ENCODE results near the gene SLC17A3. TPM values are rescaled to one million over a fixed set of nuclear protein-coding genes. Genes with fewer than 3 reads are reported as not detected.

SLC17A3 gene
- total RNA-seq, 2 experiments from 2014 or later: 0.06 TPM; not detected in 1

GRCh38 chr6:25862199-25862598, 11.8 kb downstream of the SLC17A3 start:
- Histone ChIP-seq H3K9me3 (ENCODE audit: low read length) (no peaks in the 10 kb centered on the region), H3K79me2 (ENCODE audit: insufficient read depth, low read depth, low read length) (no peaks in the 10 kb centered on the region), H3K4me1 (ENCODE audit: insufficient read depth, low read length, poor library complexity, severe bottlenecking) (no peaks in the 10 kb centered on the region), H3K27ac (ENCODE audit: low read depth, low read length, poor library complexity, severe bottlenecking) (no peak overlapping the region), H3K4me2 (ENCODE audit: low read length) (no peak overlapping the region), H3K4me3 (ENCODE audit: low read depth, low read length, poor library complexity, severe bottlenecking) (no peak overlapping the region), H4K20me1 (ENCODE audit: insufficient read depth, low read length) (no peaks in the 10 kb centered on the region; the same call in 1 of the 2 replicates), H3K9me2 (ENCODE audit: insufficient read depth, low read length) (no peaks in the 10 kb centered on the region), H3K36me3 (ENCODE audit: insufficient read depth, low read length) (no peaks in the 10 kb centered on the region), H2AFZ (ENCODE audit: low read length) (no peak overlapping the region)
- intact Hi-C loops (cut with micrococcal nuclease; ENCODE audit: unreplicated experiment): no loop called here
- POLR2A ChIA-PET: interaction anchor here (1.0 kb wide), 1 partner anchor 41 kb away, joined by 3 read pairs; no protein-coding TSS in a partner anchor
- BruUV-seq (replicated peaks): no TSS peak
- CTCF ChIA-PET (ENCODE audit: unreplicated experiment): no interaction called here
- no peak for TF ChIP-seq EZH2phosphoT487 (IDR thresholded peaks at IDR 0.05; ENCODE audit: borderline replicate concordance, low read depth, low read length)
- no peak for DNase-seq (ENCODE audit: low spot score)

DNA sequence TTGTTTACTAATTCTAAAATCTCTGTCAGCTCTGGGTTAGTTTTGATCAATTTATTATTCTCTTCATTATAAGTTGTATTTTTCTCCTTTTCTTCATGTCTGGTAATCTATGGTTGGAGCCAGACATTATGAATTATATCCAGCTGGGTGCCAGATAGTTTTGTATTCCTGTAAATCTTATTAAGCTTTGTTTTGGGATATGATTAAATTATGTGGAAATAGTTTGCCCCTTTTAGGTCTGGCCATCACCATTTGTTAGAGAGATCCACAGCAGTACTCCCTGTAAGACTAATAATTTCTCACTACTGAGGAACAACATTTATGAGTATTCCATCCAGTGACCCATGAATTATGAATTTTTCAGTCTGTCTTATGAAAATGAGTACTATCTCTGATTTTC, 21.3 kb downstream of the SLC17A3 start:
- H3K9me2 ChIP-seq (ENCODE audit: insufficient read depth, low read length): no peaks in the 10 kb centered on the region
- BruUV-seq (replicated peaks): no TSS peak
- no peaks in the 10 kb centered on the region for H3K9me3 ChIP-seq (ENCODE audit: low read length)
- no peak overlapping the region for H3K4me3 ChIP-seq (ENCODE audit: low read depth, low read length, poor library complexity, severe bottlenecking)
- no peak for TF ChIP-seq EZH2phosphoT487 (IDR thresholded peaks at IDR 0.05; ENCODE audit: borderline replicate concordance, low read depth, low read length)
- TF ChIP-seq, protein P1, sequence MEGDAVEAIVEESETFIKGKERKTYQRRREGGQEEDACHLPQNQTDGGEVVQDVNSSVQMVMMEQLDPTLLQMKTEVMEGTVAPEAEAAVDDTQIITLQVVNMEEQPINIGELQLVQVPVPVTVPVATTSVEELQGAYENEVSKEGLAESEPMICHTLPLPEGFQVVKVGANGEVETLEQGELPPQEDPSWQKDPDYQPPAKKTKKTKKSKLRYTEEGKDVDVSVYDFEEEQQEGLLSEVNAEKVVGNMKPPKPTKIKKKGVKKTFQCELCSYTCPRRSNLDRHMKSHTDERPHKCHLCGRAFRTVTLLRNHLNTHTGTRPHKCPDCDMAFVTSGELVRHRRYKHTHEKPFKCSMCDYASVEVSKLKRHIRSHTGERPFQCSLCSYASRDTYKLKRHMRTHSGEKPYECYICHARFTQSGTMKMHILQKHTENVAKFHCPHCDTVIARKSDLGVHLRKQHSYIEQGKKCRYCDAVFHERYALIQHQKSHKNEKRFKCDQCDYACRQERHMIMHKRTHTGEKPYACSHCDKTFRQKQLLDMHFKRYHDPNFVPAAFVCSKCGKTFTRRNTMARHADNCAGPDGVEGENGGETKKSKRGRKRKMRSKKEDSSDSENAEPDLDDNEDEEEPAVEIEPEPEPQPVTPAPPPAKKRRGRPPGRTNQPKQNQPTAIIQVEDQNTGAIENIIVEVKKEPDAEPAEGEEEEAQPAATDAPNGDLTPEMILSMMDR (conservative IDR thresholded peaks at IDR 0.05; ENCODE audit: low read length): no peak
- H3K36me3 ChIP-seq (ENCODE audit: insufficient read depth, low read length): no peaks in the 10 kb centered on the region
- intact Hi-C loops (cut with micrococcal nuclease; ENCODE audit: unreplicated experiment): no loop called here
- H3K4me1 ChIP-seq (ENCODE audit: insufficient read depth, low read length, poor library complexity, severe bottlenecking): no peaks in the 10 kb centered on the region
- no peak for DNase-seq (ENCODE audit: low spot score)
- H4K20me1 ChIP-seq (ENCODE audit: insufficient read depth, low read length): no peaks in the 10 kb centered on the region
- ChIA-PET CTCF (ENCODE audit: unreplicated experiment) (no interaction called here), POLR2A (no interaction called here)
- no peak overlapping the region for H3K4me2 ChIP-seq (ENCODE audit: low read length)
- H3K27ac ChIP-seq (ENCODE audit: low read depth, low read length, poor library complexity, severe bottlenecking): no peak overlapping the region
- no peak overlapping the region for H2AFZ ChIP-seq (ENCODE audit: low read length)
- H3K79me2 ChIP-seq (ENCODE audit: insufficient read depth, low read depth, low read length): no peaks in the 10 kb centered on the region

DNA sequence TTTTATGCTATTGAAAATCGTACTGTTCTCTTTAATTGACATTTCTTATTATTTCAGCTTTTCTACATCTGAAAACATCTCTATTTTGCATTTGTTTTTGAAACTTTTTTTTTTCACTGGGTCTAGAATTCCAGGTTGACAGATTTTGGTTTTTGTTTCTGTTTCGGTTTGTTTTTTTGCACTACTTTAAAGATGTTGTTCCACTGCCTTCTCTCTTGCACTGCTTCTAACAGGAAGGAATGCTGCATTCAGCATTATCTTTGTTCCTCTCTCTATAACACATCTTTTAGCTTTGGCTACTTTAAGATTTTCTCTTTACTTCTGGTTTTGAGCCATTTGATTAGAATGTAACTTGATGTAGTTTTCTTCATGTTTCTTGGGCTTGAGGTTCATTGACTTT, 22.1 kb downstream of the SLC17A3 start:
- BruUV-seq (replicated peaks): no TSS peak
- Histone ChIP-seq H3K4me3 (ENCODE audit: low read depth, low read length, poor library complexity, severe bottlenecking) (no peak overlapping the region), H4K20me1 (ENCODE audit: insufficient read depth, low read length) (no peaks in the 10 kb centered on the region), H3K79me2 (ENCODE audit: insufficient read depth, low read depth, low read length) (no peaks in the 10 kb centered on the region), H2AFZ (ENCODE audit: low read length) (no peak overlapping the region), H3K27ac (ENCODE audit: low read depth, low read length, poor library complexity, severe bottlenecking) (no peak overlapping the region), H3K4me1 (ENCODE audit: insufficient read depth, low read length, poor library complexity, severe bottlenecking) (no peaks in the 10 kb centered on the region), H3K4me2 (ENCODE audit: low read length) (no peak overlapping the region), H3K9me3 (ENCODE audit: low read length) (no peaks in the 10 kb centered on the region), H3K9me2 (ENCODE audit: insufficient read depth, low read length) (no peaks in the 10 kb centered on the region), H3K36me3 (ENCODE audit: insufficient read depth, low read length) (no peaks in the 10 kb centered on the region)
- intact Hi-C loops (cut with micrococcal nuclease; ENCODE audit: unreplicated experiment): no loop called here
- ChIA-PET POLR2A (no interaction called here), CTCF (ENCODE audit: unreplicated experiment) (no interaction called here)
- DNase-seq (ENCODE audit: low spot score): no peak
- TF ChIP-seq, protein P1 (conservative IDR thresholded peaks at IDR 0.05; ENCODE audit: low read length): no peak
- TF ChIP-seq EZH2phosphoT487 (IDR thresholded peaks at IDR 0.05; ENCODE audit: borderline replicate concordance, low read depth, low read length): no peak

Data from OCI-LY7 (cell line).